AG10803 (cell line): Measurements from ENCODE around the gene DEFB128.

Experiments
- DNase-seq: peaks from one replicate; pipeline ENCODE4 v3.0.0; 2010; ENCODE audit warnings: low read depth
- H3K4me3 ChIP-seq: 2 replicates; pipeline ENCODE4 v1.5.1; 2011; ENCODE audit warnings: mild to moderate bottlenecking, low read length, control low read depth
- TF ChIP-seq, protein P1 (sequence below): conservative IDR thresholded peaks from 2 replicates; pipeline ENCODE4 v1.5.1; 2011; ENCODE audit warnings: mild to moderate bottlenecking, low read length, control low read depth, inconsistent platforms

DEFB128 gene

DNA sequence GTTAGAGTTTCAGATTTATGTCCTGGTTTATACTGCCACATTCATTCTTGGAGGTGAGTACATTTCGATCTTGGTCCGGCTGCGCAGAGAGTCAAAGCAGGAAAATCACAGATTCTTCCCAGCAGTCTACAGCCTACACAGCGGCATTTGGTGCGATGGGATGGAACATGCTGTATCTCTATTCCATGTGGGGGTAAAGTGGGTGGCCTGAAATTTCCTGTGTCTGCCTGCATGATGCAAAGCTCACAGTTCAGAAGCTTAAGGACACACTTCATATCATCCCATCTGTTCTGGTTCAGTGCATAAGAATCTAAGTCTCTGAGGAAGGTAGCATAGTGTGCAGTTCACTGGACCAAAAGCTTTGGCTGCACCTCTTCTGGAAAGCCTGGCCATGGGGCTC, 32.4 kb downstream of the DEFB128 start, which contains the start of gene DEFB127:
DEFB127 (plus strand) TSS at position 301 of the 400 bp plus-strand sequence; CDS start at position 392, 91 bp downstream.
- TF ChIP-seq, protein P1, sequence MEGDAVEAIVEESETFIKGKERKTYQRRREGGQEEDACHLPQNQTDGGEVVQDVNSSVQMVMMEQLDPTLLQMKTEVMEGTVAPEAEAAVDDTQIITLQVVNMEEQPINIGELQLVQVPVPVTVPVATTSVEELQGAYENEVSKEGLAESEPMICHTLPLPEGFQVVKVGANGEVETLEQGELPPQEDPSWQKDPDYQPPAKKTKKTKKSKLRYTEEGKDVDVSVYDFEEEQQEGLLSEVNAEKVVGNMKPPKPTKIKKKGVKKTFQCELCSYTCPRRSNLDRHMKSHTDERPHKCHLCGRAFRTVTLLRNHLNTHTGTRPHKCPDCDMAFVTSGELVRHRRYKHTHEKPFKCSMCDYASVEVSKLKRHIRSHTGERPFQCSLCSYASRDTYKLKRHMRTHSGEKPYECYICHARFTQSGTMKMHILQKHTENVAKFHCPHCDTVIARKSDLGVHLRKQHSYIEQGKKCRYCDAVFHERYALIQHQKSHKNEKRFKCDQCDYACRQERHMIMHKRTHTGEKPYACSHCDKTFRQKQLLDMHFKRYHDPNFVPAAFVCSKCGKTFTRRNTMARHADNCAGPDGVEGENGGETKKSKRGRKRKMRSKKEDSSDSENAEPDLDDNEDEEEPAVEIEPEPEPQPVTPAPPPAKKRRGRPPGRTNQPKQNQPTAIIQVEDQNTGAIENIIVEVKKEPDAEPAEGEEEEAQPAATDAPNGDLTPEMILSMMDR: no peak
- no peak for DNase-seq
- H3K4me3 ChIP-seq: no peak within 1 kb of the TSS

DNA sequence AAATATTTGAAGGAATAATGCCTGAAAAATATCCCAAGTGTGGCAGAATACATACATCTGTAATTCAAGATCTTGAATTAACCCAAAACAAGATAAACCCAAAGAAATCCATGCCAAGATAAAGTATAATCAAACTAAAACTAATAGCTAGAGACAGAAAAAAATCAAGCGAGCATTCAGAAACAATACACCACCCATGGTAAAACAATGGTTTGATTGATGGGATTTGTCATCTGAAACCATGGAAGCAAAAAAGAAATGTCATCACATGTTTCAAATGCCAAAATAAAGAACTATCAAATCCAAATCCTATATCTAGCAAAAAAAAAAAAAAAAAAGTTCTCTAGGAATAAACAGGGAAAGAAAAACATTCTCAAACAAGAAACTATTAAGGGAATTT, 37.4 kb downstream of the DEFB128 start:
- TF ChIP-seq, protein P1: no peak
- H3K4me3 ChIP-seq: no peak overlapping the region
- DNase-seq: no peak

DNA sequence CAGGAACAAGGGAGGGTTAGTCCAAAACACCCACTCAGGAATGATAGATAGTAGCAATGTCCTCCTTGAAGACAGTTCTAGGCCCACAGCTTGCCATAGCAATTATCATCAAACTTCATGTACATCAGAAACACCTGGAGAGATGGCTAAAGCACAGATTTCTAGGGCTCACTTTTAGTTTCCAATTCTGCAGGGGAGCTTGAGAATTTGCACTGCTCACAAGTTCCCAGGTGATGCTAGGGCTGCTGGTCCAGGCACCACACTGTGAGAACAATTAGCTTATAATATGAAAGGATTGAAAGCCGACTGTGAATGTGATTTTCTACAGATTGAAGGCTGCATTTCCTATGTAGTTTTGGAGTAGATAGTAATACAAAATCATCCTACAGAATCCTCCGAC, 43.6 kb downstream of the DEFB128 start:
- TF ChIP-seq, protein P1: no peak
- no peak overlapping the region for H3K4me3 ChIP-seq
- DNase-seq: no peak

DNA sequence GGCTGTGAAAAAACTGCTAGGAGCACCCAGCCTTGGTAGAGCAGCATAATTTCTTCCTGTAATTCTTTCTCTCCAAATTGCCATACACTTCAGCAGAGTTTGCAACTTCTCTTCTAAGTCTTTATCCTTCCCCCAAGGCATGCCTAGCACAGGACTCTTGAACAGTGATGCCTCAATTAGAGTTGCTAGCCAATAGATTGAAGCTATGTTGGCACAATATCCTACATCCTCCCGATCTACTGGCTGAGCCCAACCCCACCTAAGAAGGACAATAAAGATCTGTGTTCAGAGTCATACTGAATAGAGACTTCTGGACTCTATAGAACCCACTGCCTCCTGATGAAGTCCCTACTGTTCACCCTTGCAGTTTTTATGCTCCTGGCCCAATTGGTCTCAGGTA, 47.2 kb downstream of the DEFB128 start, which contains the start of gene DEFB126:
DEFB126 (plus strand) TSS at position 301 of the 400 bp plus-strand sequence; CDS start at position 340, 39 bp downstream.
- TF ChIP-seq, protein P1: no peak
- DNase-seq: no peak
- no peak within 1 kb of the TSS for H3K4me3 ChIP-seq
